Upper lobe of left lung (tissue), 4 donors: ENCODE results near the gene APOBEC3F.

Source experiments
- CTCF ChIP-seq, 6 experiments: fragments of 450-650 bp in 4 of 6; fragments of 200-600 bp in 2 of 6; sonication (generic) in 2 of 6; IDR thresholded peaks; one replicate each; pipeline ENCODE4 v1.5.1; 2016 to 2019; ENCODE audit warnings: antibody characterized with exemption in 6 of 6
- EP300 ChIP-seq, 4 donors: sonication (generic); formaldehyde crosslinking; IDR thresholded peaks; one replicate each; pipeline ENCODE4 v1.5.1; 2017; ENCODE audit warnings: antibody characterized with exemption in 4 of 4, control low read depth in 2 of 4
- POLR2A ChIP-seq, 4 donors: fragments of 450-650 bp; IDR thresholded peaks; one replicate each; pipeline ENCODE4 v1.5.1; 2016 to 2017; ENCODE audit warnings: antibody characterized with exemption in 4 of 4, mild to moderate bottlenecking in 2 of 4

GRCh38 chr22:39083212-39084165, 42.8 kb downstream of the APOBEC3F start:
- TF ChIP-seq CTCF (IDR thresholded peaks at IDR 0.05) (no peak), EP300 (IDR thresholded peaks at IDR 0.05) (no peak), POLR2A (IDR thresholded peaks at IDR 0.05) (no peak)
